Skin epidermis (tissue), 12 donors: Measurements from ENCODE around the gene TGM1.
A peak's percentile ranks its signal among the peaks of the same experiment; 100 is the strongest.

Experiments
- H3K27ac ChIP-seq, 21 experiments: fragments of 200-600 bp; sonication (generic) in 11 of 21; one replicate each; pipeline ENCODE4 v1.5.0; 2020; ENCODE audit warnings: mild to moderate bottlenecking in 3 of 21, inconsistent platforms in 2 of 21, moderate library complexity in 2 of 21
- H3K4me3 ChIP-seq, 7 experiments: fragments of 200-600 bp; sonication (generic) in 2 of 7; one replicate each; pipeline ENCODE4 v1.5.0; 2020; ENCODE audit warnings: inconsistent platforms in 2 of 7, mild to moderate bottlenecking in 2 of 7, moderate library complexity in 1 of 7

Gene TGM1

GRCh38 chr14:24296341-24297157 lies 33.6 kb upstream of the TGM1 start:
- Histone ChIP-seq H3K27ac (peak overlapping the region in 11 of 21 experiments; percentile 14 to 66 (median 51)), H3K4me3 (no peak overlapping the region)

DNA sequence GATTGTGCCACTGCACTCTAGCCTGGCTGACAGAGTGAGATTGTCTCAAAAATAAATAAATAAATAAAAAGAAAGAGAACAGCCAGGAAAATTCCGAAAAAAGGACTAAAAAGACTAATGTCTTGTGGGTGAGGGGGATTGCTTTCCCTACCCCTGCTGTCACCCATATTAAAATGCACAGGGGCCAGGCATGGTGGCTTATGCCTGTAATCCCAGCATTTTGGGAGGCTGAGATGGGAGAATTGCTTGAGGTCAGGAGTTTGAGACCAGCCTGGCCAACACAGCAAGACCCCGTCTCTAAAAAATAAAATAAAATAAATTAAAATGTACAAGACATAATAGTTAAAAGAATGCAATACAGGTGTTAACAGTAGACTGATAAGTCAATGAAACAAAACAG lies 30.5 kb upstream of the TGM1 start:
- Histone ChIP-seq H3K27ac (no peak overlapping the region), H3K4me3 (no peak overlapping the region)

DNA sequence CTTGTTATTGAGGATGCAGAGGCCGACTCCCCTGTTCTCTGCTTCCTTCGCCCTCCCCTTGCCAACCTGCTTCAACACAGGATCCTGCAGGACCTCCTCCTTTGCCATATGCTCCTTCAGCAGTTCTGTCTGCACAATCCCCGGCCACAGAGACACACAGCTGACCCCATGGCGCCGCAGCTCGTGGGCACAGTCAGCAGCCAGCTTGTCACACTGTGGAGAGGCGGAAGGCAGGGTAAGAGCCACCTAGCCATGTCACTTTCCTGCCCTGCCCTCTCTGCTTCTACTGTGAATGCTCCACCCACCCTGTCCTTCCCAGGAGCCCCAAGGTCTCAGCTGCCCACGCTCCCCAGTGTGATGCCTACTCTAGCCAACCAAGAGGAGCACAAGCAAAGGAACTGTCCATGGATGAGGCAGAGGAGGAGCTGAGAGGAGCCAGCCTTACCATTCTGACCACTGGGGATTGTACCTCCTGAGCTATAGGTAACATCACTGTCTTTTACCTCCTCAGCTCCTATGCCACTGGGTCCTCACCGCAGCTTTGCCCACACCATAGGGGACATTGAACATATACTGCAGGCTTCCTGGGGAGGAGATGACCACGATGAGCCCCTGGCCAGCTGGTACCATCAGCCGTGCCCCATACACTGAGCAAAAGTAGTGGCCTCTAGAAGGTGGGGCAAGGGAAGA lies 29.3 kb upstream of the TGM1 start:
- H3K27ac ChIP-seq: no peak overlapping the region
- no peak overlapping the region for H3K4me3 ChIP-seq

- no peak overlapping the region for H3K27ac ChIP-seq
These were observed 28.6 kb upstream of the TGM1 start for GRCh38 chr14:24291446-24292117.

DNA sequence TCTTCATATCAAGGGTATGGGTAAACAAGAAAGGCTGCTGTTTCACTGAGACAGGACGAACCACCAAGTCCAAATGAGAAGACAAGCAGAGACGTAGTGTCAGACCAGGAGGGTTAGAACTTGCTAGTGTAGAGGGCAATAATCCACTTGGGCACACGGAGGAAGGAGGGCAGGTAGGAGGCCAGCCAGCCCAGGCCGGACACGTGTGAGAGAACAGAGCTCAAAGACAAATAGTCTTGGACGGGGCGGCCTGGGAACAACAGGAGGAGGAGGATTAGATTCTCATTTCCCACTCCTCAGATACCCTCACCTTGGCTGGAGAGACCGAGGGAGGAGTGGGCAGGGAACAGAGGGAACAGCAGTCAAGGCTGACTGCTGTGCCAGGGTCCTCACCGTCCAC lies 27.8 kb upstream of the TGM1 start:
- Histone ChIP-seq H3K4me3 (no peak overlapping the region), H3K27ac (no peak overlapping the region)

More at GRCh38 chr14:24291446-24292117, 28.6 kb upstream of the TGM1 start:
- no peak overlapping the region for H3K4me3 ChIP-seq

DNA sequence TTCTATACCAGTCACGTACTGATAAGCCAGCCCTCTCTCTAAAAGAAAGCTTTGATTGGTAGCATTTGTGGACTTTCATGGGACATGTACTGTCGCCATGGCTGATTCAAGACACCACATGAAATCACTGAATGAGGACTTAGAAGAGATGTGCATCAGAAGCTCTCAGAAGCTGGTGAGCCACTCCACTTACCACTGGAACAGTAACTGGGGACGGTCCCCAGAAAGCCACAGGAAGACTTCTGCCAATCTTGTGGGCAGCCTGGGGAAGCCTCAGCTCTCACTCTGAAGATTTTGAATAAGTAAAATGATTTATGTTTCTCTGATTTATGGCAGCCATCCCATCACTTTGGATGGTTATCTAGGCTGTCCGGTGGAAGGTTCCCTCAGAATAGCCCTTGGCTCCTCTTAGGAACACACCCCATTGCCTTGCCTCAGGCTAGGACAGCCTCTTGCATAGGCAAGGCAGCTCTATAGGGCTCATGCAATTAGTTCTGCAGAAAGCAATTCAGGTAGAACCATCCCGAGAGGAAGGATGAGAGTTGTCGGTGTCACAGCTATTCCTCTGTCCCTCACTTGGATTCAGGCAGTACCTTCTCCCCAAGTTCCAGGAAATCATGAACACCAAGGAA lies 26.8 kb upstream of the TGM1 start:
- no peak overlapping the region for H3K4me3 ChIP-seq
- H3K27ac ChIP-seq: no peak overlapping the region

DNA sequence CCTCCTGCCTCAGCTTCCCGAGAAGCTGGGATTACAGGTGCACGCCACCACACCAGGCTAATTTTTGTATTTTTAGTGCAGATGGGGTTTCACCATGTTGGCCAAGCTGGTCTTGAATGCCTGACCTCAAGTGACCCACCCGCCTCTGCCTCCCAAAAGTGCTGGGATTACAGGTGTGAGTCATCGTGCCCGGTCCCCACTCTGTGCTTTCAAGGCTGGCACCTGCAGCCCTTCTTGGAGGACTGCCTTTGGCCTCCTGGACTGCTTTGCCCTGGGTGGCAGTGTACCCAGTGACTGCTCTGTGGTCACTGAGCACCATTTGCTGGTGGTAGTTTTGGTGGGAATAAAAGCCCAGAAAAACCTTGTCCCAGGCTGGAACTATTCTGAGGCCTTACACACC lies 24.0 kb upstream of the TGM1 start:
- no peak overlapping the region for H3K27ac ChIP-seq
- no peak overlapping the region for H3K4me3 ChIP-seq

DNA sequence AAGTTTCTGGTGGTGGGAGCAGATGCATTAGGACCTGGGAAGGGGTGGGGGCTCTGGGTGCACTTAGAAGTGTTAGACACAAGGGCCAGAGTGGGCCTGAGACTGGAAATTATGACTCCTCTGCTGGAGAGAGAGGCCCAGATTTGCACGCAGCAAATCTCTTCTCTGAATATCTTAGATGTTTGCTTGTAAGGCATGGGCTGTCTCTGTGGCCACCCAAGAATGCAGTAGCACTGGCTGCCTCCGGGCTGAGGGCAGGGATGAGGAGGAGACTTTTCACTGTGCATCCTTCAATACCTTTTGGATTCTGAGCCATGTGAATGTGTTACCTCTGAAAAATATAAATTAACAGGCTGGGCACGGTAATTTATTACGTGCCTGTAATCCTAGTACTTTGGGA lies 22.4 kb upstream of the TGM1 start:
- H3K27ac ChIP-seq: peak overlapping the region in 1 of 21 experiments; percentile 65

GRCh38 chr14:24284501-24285035 lies 21.6 kb upstream of the TGM1 start:
- Histone ChIP-seq H3K27ac (peak overlapping the region in 2 of 21 experiments; percentile 55 to 65), H3K4me3 (no peak overlapping the region)

More for the DNA sequence above, 22.4 kb upstream of the TGM1 start:
- no peak overlapping the region for H3K4me3 ChIP-seq

DNA sequence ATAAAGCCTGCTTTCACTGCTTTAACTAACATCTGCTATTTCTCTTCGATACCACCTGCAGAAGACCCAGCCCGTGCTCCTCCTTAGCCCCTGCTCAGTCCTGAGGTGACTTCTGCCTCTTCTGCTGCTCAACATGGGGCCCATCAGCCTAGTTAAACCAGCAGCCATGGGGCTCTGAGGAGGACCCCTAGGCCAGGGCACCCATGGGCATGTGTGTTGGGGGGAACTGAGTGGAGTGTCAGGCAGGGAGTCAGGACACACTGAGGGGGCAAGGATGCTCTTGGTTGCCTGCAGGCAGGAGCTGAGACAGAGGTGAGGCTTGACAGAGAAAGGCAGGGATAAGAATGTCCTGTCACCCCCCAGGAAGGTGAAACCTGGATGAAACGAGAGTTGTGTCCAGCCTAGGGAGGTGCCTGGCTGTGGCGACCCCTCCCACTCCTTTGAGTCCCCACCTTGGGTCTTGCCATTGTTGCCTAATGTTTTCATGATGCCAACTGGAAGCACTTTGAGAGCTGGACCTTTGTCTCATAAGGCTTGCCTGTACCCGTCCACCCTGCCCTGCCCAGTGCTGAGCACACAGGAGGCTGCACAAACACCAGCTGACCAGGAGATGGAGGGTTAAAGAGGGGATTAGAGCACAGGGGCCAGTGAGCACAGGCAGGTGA lies 21.0 kb upstream of the TGM1 start:
- H3K4me3 ChIP-seq: no peak overlapping the region
- peak overlapping the region in 1 of 21 experiments; percentile 55 for H3K27ac ChIP-seq

DNA sequence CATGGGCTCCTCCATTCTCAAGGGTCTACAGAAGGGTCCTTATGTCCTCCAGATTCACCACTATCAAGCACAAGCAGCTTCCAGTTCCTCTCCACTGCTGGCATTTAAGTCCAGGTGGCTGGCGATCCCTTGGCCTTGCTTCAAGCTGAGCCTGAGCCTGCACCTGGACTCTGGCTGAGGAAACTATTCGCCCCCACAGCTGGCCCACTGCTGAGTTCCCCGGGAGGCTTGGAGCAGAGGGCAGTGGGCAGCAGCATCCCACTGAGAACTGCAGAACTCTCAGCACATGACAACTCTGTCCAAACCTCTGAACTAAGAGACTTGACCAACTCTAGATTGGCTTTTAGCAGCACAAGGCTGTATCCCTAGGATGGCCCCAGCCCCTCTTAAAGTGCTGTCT lies 19.8 kb upstream of the TGM1 start:
- Histone ChIP-seq H3K27ac (peak overlapping the region in 1 of 21 experiments; percentile 29), H3K4me3 (no peak overlapping the region)

DNA sequence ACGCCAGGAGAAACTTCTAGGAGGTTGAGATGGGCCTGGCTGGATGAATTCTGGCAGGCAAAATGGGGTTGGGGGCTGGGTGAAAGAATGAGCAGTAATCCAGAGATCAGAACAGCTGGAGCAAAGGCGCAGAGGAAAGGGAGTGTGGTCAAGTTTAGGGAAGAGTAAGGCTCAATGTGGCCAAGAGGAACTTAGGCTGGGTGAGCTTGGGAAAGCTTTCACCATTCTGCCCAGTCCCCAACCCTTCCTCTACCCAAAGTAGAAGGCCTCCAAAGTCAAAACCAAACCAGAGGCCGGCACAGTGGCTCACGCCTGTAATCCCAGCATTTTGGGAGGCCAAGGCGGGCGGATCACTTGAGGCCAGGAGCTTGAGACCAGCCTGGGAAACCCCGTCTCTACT lies 18.7 kb upstream of the TGM1 start:
- peak overlapping the region in 3 of 21 experiments; percentile 22 to 76 (median 29) for H3K27ac ChIP-seq
- no peak overlapping the region for H3K4me3 ChIP-seq

DNA sequence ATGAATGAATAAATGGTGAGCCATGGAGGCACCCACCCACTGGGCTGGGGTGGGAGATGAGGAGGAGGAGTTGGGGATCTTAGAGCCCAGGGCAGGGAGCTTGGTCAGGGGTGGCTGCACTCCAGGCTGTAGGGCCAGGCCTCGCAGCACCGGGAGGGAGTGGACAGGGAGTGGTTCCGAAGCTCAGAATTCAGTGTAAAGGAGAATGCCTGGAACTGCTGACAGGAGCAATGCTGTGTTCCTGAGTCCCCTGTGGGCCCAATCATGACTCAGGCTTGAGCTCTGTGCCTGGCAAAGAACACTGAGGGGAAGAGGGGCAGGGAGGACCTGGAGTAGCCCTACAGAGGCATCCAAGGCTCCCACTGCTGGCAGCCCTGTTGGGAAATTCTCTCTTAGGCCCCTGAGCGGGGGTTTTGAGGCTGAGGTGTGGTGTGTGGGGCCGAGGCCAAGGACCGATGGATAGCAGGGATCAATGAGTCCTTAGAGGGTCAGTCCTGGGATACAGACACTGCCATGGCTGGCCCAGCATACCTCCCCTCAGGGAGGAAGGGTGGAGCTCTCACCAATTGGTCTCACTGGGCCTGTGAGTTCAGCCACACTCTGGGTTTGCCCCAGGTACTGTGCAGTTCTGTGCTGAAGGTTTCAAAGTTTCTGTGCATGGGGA lies 18.0 kb upstream of the TGM1 start:
- no peak overlapping the region for H3K4me3 ChIP-seq
- peak overlapping the region in 8 of 21 experiments; percentile 5 to 58 (median 30) for H3K27ac ChIP-seq

DNA sequence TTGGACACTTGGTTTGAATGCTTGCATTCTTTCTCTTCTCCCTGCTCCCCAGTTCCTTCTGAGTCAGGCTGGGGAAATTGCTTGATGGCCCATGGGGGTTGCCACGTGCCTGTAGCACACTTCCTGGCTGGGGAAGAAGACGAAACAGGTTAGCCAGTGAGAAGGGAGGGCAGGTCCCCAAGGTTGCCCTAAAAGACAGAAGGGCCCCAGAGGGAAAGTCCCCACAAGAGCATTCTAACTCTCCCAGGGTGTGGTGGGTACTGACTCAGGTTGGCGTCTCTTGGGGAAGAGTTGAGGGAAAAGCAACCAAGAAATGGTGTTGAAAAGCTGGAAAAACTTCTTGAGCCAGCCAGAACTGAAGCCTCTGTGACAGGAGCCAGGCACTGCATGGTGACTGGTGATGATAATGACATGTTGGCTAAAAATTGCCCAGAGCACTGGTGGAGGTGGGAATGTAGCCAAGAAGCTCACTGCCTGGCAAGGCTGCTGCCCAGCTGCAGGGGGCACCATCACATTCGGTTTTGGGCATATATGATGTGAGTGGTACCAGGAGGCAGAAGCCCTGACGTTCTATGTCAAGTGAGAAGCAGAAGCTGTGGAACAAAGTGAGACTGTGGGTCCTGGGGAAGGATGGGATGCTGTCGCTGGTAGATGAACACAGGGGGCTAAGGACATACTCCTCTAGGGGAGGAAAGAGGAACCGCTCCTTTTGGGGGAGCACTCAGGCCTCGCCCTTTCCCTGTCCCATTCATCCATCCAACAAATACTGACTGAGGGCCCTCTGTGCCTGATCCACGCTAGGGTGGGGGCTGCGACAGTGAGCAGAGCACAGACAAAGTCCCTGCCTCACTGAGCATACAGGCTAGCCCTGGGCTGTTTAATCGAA lies 16.6 kb upstream of the TGM1 start:
- Histone ChIP-seq H3K4me3 (no peak overlapping the region), H3K27ac (peak overlapping the region in 15 of 21 experiments; percentile 4 to 71 (median 31))

- H3K27ac ChIP-seq: peak overlapping the region in 9 of 21 experiments; percentile 20 to 71 (median 38)
These were observed 15.4 kb upstream of the TGM1 start for GRCh38 chr14:24278424-24278823.

GRCh38 chr14:24277606-24278321 lies 14.8 kb upstream of the TGM1 start:
- Histone ChIP-seq H3K27ac (peak overlapping the region in 16 of 21 experiments; percentile 5 to 70 (median 43)), H3K4me3 (no peak overlapping the region)

More at GRCh38 chr14:24278424-24278823, 15.4 kb upstream of the TGM1 start:
- no peak overlapping the region for H3K4me3 ChIP-seq

GRCh38 chr14:24277071-24277470 lies 14.1 kb upstream of the TGM1 start:
- H3K4me3 ChIP-seq: no peak overlapping the region
- H3K27ac ChIP-seq: peak overlapping the region in 16 of 21 experiments; percentile 2 to 70 (median 43)
